H1 (cell line): ENCODE data around the gene ZBTB25. TPM values are rescaled to one million over a fixed set of nuclear protein-coding genes. Genes with fewer than 3 reads are reported as not detected.

Source experiments
- CHD1 ChIP-seq: IDR thresholded peaks from 2 replicates; pipeline ENCODE4 v1.6.1; 2012; ENCODE audit warnings: low read depth, low read length, improper control_type of control experiment
- EZH2 ChIP-seq: fragments of 200-600 bp; sonication (generic); IDR thresholded peaks from 2 replicates; pipeline ENCODE4 v1.7.1; 2012; ENCODE audit warnings: low read depth, mild to moderate bottlenecking, moderate library complexity, low read length, inconsistent platforms; ENCODE audit not compliant: severe bottlenecking
- POLR2AphosphoS5 ChIP-seq: IDR thresholded peaks from 2 replicates; pipeline ENCODE4 v1.6.1; 2011; ENCODE audit warnings: low read depth, low read length
- RNF2 ChIP-seq: fragments of 200-900, 300-1000 bp; sonication (generic); IDR thresholded peaks from 2 replicates; pipeline ENCODE4 v1.7.1; 2016; ENCODE audit warnings: borderline replicate concordance, low read depth, mild to moderate bottlenecking, antibody characterized with exemption, low read length; ENCODE audit not compliant: poor library complexity, severe bottlenecking; ENCODE audit errors: missing control alignments
- polyA plus RNA-seq, 7 experiments: library from polyadenylated mRNA; depleted of rRNA in 3 of 7; stranded (reverse) in 5 of 7; unstranded in 2 of 7; fragments of >200 nt in 5 of 7; fragments of 200-250 nt in 2 of 7; gene quantifications; 1 replicate in 5 of 7; 2 replicates in 1 of 7; 4 replicates in 1 of 7; pipeline versions ENCODE4 v1.2.1 to v1.2.3, GENCODE V29; 2011 to 2013; ENCODE audit warnings: missing spikeins in 2 of 7, mixed read lengths in 2 of 7
- total RNA-seq: library from RNA; stranded (reverse); fragmentation: NEBNext Ultra II Directional; extraction: Animal tissue kit (Norgen Biotek cat#: 25700); gene quantifications from 2 replicates; pipeline ENCODE4 v1.2.1, GENCODE V29; 2021

The ZBTB25 gene
- total and polyA plus RNA-seq, 2 of the 8 experiments (the other 6 are each of a cell fraction or from before 2014, with no cell fraction given), result 5.4 to 11.4 TPM

DNA sequence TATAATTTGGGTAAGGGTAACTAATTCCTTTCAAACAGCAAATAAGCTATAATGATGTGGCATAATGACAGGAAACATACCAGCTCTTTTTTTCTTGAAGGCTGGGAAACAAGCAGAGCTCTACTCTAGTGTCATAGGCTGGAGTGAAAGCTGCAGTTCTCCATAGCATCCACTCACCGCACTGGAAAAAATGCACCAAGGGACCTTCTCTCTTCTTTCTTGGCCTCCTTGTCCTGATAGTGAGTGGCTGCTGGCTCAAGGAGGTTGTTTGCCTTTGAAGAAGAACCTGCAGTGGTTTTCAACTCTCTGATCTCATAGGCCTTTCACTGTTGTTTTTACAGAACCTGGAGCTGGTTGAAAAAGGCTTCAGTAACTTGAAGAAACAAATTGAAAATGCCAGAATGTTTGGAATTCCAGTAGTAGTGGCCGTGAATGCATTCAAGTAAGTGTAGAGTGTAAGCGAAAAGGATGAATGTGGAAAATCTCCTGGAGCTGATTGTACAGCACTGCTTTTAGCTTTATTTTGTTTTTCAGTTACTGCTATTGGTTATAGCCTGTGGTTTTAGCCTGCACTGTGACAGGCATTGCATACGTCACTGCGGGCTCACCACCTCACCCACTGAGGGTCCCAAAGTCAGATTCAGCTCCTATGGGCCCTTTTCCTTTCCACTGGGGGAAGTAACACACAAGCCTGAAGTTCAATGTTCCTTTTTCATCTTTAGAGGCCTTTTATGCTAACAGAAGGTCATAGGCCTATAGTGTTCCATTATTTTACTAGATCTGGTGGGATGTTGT lies 55.6 kb downstream of the ZBTB25 start (continued):
- no peak for TF ChIP-seq POLR2AphosphoS5
- no peak for TF ChIP-seq CHD1
- no peak for TF ChIP-seq EZH2
- no peak for TF ChIP-seq RNF2
